Stimulated activated naive CD4-positive, alpha-beta T cell (primary cell): Measurements from ENCODE around the gene LMBR1.
A peak's percentile ranks its signal among the peaks of the same experiment; 100 is the strongest.
"Not testable (repeated sequence)": the region's sequence is repeated elsewhere in the genome, so short reads cannot be mapped to it uniquely, and the experiment has no call there.

Experiments
- DNase-seq, 6 experiments: peaks; one replicate each; lab custom pipeline; 2025; lab: John Stamatoyannopoulos, UW

The LMBR1 gene

GRCh38 chr7:156655983-156656382, 237.0 kb downstream of the LMBR1 start:
- DNase-seq, result no peak

- no peak for DNase-seq
Measured at GRCh38 chr7:156655251-156655650, 237.7 kb downstream of the LMBR1 start.

- DNase-seq, result no peak
Measured at GRCh38 chr7:156654511-156655234, 238.3 kb downstream of the LMBR1 start.

- DNase-seq, result no peak
Measured at GRCh38 chr7:156652886-156653568, 240.0 kb downstream of the LMBR1 start.

DNA sequence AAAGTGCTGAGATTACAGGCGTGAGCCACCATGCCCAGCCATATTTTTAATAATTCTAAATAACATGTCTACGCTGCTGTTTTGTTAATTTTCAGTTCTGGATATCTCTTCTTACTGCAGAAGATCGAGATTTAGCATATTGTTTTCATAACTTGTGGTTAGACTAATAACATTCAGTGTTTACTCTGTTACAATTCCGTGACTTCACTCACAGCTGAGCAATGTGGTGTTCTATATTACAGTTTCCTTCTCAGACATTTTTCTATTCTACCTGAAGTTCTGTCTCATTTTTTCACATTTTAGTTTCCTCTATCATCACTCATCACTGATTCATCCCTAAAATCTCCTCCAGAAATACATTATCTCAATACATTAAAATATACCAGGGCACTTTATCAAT, 241.5 kb downstream of the LMBR1 start:
- DNase-seq, result no peak

DNA sequence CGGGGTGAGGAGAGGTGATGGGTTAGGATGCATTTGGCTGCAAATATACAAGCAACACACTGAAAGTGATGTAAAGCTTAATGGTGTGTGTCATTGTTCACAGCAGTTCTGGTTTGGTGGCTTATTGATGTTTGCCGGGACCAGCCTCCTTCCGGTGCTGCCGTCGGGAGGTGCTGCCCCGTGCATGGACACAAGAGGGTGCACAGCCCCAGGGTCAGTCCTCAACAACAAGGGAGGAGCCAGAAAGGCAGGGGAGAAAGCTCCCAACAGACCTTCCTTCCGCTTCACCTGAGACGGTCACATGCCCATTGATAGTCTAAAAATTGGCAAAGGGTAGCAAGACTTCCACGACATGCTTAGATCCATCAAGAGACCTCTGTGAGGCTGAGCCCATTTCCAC, 242.9 kb downstream of the LMBR1 start:
- no peak for DNase-seq

- not testable (repeated sequence) for DNase-seq
Measured at GRCh38 chr7:156647330-156647729, 245.7 kb downstream of the LMBR1 start.

DNA sequence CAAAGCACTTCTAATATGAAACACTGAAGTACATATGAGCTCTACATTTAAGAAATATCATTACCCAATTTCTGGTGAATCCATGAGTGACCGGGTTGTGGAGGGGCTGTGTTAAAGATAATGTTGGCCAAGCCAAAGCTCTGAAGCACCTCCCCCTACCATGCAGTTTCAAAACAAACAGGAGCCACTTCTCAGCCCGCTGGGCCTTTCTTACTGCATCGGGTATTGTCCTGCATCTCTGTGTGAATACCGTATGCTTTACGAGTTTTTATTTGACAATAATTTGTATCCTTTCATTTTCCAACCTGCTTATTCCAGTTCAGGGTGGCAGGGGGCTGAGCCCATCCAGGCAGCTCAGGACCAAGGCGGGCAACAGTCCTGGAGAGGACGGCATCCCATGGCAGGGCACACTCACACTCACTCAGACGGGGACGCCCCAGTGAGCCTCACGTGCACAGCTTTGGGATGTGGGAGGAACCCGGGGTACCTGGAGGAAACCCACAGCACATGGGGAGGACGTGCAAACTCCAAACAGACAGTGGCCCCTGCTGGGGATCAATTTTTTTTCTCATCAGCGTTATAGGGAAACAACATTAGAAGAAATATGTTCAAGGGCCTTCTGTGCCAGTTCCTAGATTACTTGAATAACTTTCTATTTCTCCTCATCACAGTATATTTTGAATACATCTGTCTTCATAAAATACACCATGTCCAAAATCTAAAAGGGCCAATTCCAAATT, 250.5 kb downstream of the LMBR1 start:
- no peak for DNase-seq

- DNase-seq, result peak in 2 of 6 experiments; percentile 25 to 32
Measured at GRCh38 chr7:156640949-156641485, 252.0 kb downstream of the LMBR1 start.

- peak; percentile 73 to 92 (median 83) for DNase-seq
Measured at GRCh38 chr7:156640257-156640948, 252.6 kb downstream of the LMBR1 start, which contains the start of gene RNF32. Gene RNF32, plus strand, starts transcription at chr7:156640774. Its CDS starts 3,104 bp downstream, at chr7:156643878.

DNA sequence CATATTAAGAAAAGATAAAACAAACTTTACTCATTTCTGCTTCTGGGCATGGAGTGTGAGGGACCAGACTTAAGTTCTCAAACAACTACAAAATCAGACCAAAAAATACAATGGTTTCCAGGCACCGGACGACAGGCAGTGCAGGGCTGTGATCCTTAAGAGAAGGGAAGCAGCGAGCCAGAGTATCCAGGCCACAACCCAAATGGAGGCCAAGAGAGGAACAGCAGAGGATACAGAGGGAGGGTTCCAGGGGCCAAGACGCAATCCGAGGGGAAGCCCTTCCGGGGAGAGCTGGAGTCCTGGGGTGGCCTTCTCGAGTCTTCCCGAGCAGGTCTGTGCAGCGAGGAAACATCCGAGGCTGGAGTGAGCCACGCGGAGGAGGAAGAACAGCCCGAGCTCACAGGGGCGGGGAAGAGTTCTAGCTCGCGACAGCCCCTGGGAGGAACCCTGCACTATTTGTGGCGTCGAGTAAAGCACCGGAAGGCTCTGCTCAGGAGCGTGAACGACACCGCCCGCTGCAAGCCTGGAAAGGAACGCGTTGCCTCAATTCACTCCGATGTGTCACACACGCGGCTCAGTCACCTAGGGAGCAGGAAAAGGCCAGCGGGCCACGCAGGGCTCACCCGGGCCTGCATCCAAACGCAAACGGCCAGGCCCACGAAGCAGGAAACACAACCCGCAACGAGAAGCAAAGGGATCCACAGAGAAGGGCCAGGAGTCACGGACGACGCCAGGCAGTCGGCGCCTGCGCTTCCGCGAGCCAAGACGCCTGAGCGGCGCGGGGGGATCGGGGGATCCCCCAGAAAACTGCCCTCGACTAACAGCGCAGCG, 253.3 kb downstream of the LMBR1 start:
- DNase-seq, result no peak

GRCh38 chr7:156638443-156639077, 254.4 kb downstream of the LMBR1 start:
- DNase-seq, result no peak

DNA sequence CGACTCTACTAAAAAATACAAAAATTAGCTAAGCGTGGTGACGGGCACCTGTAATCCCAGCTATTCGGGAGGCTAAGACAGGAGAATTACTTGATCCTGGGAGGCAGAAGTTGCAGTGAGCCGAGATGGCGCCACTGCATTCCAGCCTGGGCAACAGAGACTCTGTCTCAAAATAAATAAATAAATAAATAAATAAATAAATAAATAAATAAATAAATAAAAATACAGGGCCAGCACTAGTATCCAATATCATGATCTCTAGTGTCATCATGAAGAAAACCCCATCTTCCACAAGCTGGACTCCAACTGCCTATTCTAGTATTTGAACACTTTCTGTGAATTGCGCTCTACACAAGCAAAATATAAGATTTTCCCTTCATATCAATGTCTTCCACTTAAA, 255.9 kb downstream of the LMBR1 start:
- DNase-seq, result not testable (repeated sequence)

DNA sequence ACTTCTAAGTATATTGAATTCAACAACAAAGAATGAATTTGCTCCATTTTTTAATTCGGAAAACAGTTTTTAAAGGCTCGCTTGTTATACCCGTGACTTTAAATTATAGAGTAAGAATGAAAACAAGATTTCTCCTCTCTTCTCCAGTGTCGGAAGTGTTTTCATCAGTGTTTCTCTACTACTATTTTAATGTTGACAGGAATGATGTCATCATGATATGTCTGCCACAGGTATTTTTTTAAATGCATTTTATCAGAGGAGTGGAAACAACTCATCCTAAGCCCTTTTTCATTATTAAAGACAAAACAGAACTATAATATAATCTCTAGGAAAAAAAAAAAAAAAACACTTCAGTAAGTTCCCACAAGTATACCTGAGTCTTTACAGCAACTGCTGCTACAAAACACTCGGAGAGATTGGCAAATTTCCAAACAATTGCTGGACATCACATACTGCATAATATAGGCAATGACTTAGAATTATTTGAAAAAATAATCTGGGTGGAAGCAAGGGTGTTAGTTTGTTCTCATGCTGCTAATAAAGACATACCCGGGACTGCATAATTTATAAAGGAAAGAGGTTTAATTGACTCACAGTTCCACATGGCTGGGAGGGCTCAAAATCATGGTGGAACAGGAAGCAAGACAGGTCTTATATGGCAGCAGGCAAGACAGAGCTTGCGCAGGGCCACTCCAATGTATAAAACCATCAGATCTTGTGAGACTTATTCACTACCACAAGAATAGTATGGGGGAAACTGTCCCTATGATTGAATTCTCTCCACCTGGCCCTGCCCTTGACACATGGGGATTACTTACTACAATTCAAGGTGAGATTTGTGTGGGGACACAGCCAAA, 257.2 kb downstream of the LMBR1 start:
- no peak for DNase-seq

DNA sequence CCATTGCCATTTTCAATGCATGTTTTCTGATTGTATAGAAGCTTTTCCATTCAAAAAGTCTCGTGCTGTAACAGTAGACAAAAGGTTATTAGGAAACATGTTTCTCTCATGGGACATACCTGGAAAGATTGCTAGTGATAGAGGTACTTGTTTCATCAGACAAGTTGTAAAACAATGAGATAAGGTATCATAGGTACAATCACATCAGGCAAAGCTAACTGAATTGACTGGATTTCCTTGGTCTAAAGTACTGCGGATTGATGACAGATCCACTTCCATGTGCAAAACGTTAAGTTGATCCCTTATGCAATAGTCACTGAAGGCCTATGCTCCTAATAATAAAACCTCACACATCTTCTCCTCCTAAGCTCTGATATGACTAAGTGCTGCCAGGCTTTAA, 258.9 kb downstream of the LMBR1 start:
- DNase-seq, result no peak

DNA sequence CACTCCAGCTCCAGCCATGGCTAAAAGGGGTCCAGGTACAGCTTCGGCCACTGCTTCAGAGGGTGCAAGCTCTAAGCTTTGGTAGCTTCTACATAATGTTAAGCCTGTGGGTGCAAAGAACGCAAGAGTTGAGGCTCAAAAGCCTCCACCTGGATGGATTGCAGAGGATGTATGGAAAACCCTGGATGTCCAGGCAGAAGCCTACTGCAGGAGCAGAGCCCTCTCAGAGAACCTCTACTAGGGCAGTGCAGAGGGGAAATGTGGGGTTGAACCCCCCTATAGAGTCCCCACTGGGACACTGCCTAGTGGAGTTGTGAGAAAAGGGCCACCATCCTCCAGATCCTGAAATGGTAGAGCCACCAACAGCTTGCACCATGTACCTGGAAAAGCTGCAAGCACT, 263.1 kb downstream of the LMBR1 start:
- DNase-seq, result no peak

- DNase-seq, result no peak
Measured at GRCh38 chr7:156628562-156628961, 264.4 kb downstream of the LMBR1 start.
